SU-DHL-6 (cell line): ENCODE data around the gene CCDC88A.

ENCODE experiments used
- CTCF ChIP-seq: fragments of 200-600 bp; sonication (generic); IDR thresholded peaks from one replicate; pipeline ENCODE4 v1.5.1; 2017; ENCODE audit warnings: antibody characterized with exemption, mild to moderate bottlenecking, low read length, moderate library complexity; ENCODE audit not compliant: insufficient read depth, poor library complexity, severe bottlenecking
- EZH2phosphoT487 ChIP-seq: fragments of 200-600 bp; sonication (generic), shearing (Covaris generic); conservative IDR thresholded peaks from 2 replicates; pipeline ENCODE4 v1.6.1; 2018; ENCODE audit warnings: mild to moderate bottlenecking, antibody characterized with exemption, low read length, moderate library complexity, mixed read lengths

- TF ChIP-seq CTCF (no peak), EZH2phosphoT487 (no peak)
Measured at GRCh38 chr2:55314985-55315384, 104.7 kb downstream of the CCDC88A start.
